Epithelial cell of proximal tubule (primary cell): Measurements from ENCODE around the gene KLHL7. TPM values are rescaled to one million over a fixed set of nuclear protein-coding genes. Genes with fewer than 3 reads are reported as not detected.

Source experiments
- DNase-seq: peaks from one replicate; pipeline ENCODE4 v3.0.0-alpha.2; 2011; ENCODE audit warnings: low read depth
- H3K4me3 ChIP-seq: 2 replicates; pipeline ENCODE4 v1.5.1; 2011; ENCODE audit warnings: low read depth, mild to moderate bottlenecking, low read length
- CTCF ChIP-seq: conservative IDR thresholded peaks from 2 replicates; pipeline ENCODE4 v1.5.1; 2012; ENCODE audit warnings: low read depth, mild to moderate bottlenecking, low read length
- total RNA-seq: library from RNA; depleted of rRNA; stranded (reverse); fragments of >200 nt; gene quantifications from 2 replicates; pipeline ENCODE4 v1.2.3, GENCODE V29; 2015

Gene KLHL7
- total RNA-seq, 1 donor from 2014 or later: 40.8 TPM

- TF ChIP-seq CTCF: no peak
- H3K4me3 ChIP-seq: no peak overlapping the region
Measured at GRCh38 chr7:23212841-23213240, 107.3 kb downstream of the KLHL7 start.

GRCh38 chr7:23213755-23214154 lies 108.2 kb downstream of the KLHL7 start:
- no peak for TF ChIP-seq CTCF
- no peak overlapping the region for H3K4me3 ChIP-seq
- DNase-seq: no peak

More at GRCh38 chr7:23212841-23213240, 107.3 kb downstream of the KLHL7 start:
- no peak for DNase-seq

GRCh38 chr7:23214423-23214822 lies 108.8 kb downstream of the KLHL7 start:
- no peak overlapping the region for H3K4me3 ChIP-seq
- DNase-seq: no peak
- no peak for TF ChIP-seq CTCF

- DNase-seq: no peak
- no peak overlapping the region for H3K4me3 ChIP-seq
- TF ChIP-seq CTCF: no peak
Measured at GRCh38 chr7:23214938-23215337, 109.4 kb downstream of the KLHL7 start.

GRCh38 chr7:23216021-23216420 lies 110.4 kb downstream of the KLHL7 start:
- no peak overlapping the region for H3K4me3 ChIP-seq
- TF ChIP-seq CTCF: no peak
- DNase-seq: no peak

GRCh38 chr7:23218196-23218595 lies 112.6 kb downstream of the KLHL7 start:
- DNase-seq: no peak
- no peak for TF ChIP-seq CTCF

GRCh38 chr7:23220690-23221305 lies 115.2 kb downstream of the KLHL7 start:
- TF ChIP-seq CTCF: no peak
- DNase-seq: no peak
- H3K4me3 ChIP-seq: no peak overlapping the region

More at GRCh38 chr7:23218196-23218595, 112.6 kb downstream of the KLHL7 start:
- H3K4me3 ChIP-seq: no peak overlapping the region
